ENCODE measurements around the gene HLA-DOB.

DNA sequence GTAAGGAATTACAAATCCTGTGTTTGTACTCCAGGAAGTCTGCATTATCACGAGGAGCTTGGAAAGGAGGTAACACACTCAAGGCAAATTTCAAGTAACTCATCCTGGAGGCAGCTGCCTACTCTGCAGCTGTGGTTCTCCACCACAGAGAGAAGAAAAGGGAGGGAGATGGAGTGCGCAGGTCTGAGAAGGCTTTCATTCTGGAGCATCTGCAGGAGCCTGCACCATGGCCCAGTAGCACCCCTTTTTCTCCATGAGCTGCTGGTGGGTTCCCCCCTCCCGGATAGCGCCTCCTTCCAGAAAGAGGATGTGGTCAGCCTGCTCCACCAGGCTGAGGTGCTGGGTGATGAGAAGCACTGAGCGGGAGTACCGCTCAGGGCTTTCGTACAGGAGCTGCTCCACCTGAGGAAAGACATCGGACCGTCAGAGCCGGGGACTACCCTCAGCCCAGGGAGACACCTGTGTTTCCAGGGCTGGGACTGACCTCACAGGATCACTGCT is 28.6 kb upstream of the HLA-DOB start:
- TF ChIP-seq, protein P1, sequence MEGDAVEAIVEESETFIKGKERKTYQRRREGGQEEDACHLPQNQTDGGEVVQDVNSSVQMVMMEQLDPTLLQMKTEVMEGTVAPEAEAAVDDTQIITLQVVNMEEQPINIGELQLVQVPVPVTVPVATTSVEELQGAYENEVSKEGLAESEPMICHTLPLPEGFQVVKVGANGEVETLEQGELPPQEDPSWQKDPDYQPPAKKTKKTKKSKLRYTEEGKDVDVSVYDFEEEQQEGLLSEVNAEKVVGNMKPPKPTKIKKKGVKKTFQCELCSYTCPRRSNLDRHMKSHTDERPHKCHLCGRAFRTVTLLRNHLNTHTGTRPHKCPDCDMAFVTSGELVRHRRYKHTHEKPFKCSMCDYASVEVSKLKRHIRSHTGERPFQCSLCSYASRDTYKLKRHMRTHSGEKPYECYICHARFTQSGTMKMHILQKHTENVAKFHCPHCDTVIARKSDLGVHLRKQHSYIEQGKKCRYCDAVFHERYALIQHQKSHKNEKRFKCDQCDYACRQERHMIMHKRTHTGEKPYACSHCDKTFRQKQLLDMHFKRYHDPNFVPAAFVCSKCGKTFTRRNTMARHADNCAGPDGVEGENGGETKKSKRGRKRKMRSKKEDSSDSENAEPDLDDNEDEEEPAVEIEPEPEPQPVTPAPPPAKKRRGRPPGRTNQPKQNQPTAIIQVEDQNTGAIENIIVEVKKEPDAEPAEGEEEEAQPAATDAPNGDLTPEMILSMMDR (IDR thresholded peaks at IDR 0.05), result no peak
- TF ChIP-seq POLR2A (IDR thresholded peaks at IDR 0.05), result no peak

Data from uterus (tissue), 2 donors.